ENCODE measurements around the gene AHCY. TPM values are rescaled to one million over a fixed set of nuclear protein-coding genes. Genes with fewer than 3 reads are reported as not detected.
"Not testable (repeated sequence)": the region's sequence is repeated elsewhere in the genome, so short reads cannot be mapped to it uniquely, and the experiment has no call there.

AHCY gene
- total and polyA plus RNA-seq, 11 donors, result 48.3 to 132 (median 59.1) TPM

DNA sequence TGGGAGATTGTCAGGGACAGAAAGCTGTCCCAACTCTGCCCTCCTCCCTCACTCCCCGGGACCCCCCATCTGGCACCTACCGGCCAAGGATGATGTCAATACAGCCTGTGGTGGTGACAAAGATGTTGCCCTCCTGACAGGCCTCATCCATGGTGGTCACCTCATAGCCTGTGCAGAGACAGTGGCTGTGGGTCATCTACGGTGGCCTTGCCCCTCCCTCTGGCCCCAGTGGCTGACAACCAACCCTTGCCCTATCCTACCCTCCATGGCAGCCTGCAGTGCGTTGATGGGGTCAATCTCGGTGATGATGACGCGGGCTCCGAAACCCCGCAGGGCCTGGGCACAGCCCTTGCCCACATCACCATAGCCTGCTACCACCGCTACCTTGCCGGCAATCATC lies 12.7 kb downstream of the AHCY start:
- TF ChIP-seq POLR2A (IDR thresholded peaks at IDR 0.05), result no peak
- TF ChIP-seq CTCF (IDR thresholded peaks at IDR 0.05), result no peak
- Histone ChIP-seq H3K36me3 (peaks cover 0 to 88% (median 62%) of the 10 kb centered on the region in 9 donors), H3K4me3 (no peak overlapping the region), H3K27ac (no peak overlapping the region), H3K9me3 (no peaks in the 10 kb centered on the region), H3K27me3 (no peaks in the 10 kb centered on the region), H3K4me1 (peaks cover 0 to 10% (median 0%) of the 10 kb centered on the region in 12 donors)
- intact Hi-C loops (cut with DNase I), result no loop called here
- 91 to 98% (median 97%) methylated on average over 3 to 11 of the region's 11 CpGs for WGBS, 4 donors
- DNase-seq, result no peak
- no peak for ATAC-seq

- DNase-seq; H3K4me1 ChIP-seq; H3K4me3 ChIP-seq; intact Hi-C loops (cut with DNase I); H3K9me3 ChIP-seq; ATAC-seq; H3K27ac ChIP-seq; H3K27me3 ChIP-seq: not testable (repeated sequence)
- 84 to 93% (median 91%) methylated on average over 3 to 5 of the region's 5 CpGs for WGBS, 4 donors
- peaks cover 0 to 91% (median 79%) of the 10 kb centered on the region in 9 donors for H3K36me3 ChIP-seq
Measured at GRCh38 chr20:34287500-34287899, 15.7 kb downstream of the AHCY start.

- Histone ChIP-seq H3K36me3 (peaks cover 0 to 92% (median 79%) of the 10 kb centered on the region in 9 donors), H3K9me3 (no peaks in the 10 kb centered on the region), H3K27me3 (no peaks in the 10 kb centered on the region), H3K4me3 (no peak overlapping the region), H3K27ac (no peak overlapping the region), H3K4me1 (no peaks in the 10 kb centered on the region)
- WGBS, 4 donors, result 94 to 98% (median 96%) methylated on average over 12 to 16 of the region's 16 CpGs
- TF ChIP-seq CTCF (IDR thresholded peaks at IDR 0.05) (no peak), POLR2A (IDR thresholded peaks at IDR 0.05) (no peak)
- DNase-seq (no peak), ATAC-seq (no peak)
- intact Hi-C loops (cut with DNase I), result no loop called here
Measured at GRCh38 chr20:34285450-34285849, 17.7 kb downstream of the AHCY start.

- 85 to 100% (median 93%) methylated on average over 1 of the region's 1 CpG for WGBS, 4 donors
- Histone ChIP-seq H3K36me3 (peaks cover 0 to 89% (median 73%) of the 10 kb centered on the region in 9 donors), H3K9me3 (no peaks in the 10 kb centered on the region), H3K4me1 (no peaks in the 10 kb centered on the region), H3K4me3 (no peak overlapping the region), H3K27me3 (no peaks in the 10 kb centered on the region), H3K27ac (no peak overlapping the region)
- ATAC-seq (no peak), DNase-seq (no peak)
- no peak for TF ChIP-seq POLR2A (IDR thresholded peaks at IDR 0.05)
- TF ChIP-seq CTCF (IDR thresholded peaks at IDR 0.05), result no peak
- intact Hi-C loops (cut with DNase I), result no loop called here
Measured at GRCh38 chr20:34283844-34284243, 19.3 kb downstream of the AHCY start.

GRCh38 chr20:34282041-34282440 lies 21.1 kb downstream of the AHCY start:
- no peak overlapping the region for H3K4me3 ChIP-seq
- 91 to 100% (median 92%) methylated on average over 4 of the region's 4 CpGs for WGBS, 4 donors
- DNase-seq (no peak), ATAC-seq (no peak)
- H3K27ac ChIP-seq, result no peak overlapping the region
- no peaks in the 10 kb centered on the region for H3K4me1 ChIP-seq
- TF ChIP-seq POLR2A (IDR thresholded peaks at IDR 0.05) (no peak), CTCF (IDR thresholded peaks at IDR 0.05) (no peak)
- no peaks in the 10 kb centered on the region for H3K27me3 ChIP-seq
- H3K36me3 ChIP-seq, result peaks cover 0 to 85% (median 71%) of the 10 kb centered on the region in 9 donors
- no peaks in the 10 kb centered on the region for H3K9me3 ChIP-seq
- intact Hi-C loops (cut with DNase I), result no loop called here

Measured in heart left ventricle (tissue), 16 donors.